Hepatocyte (in vitro differentiated cells): Measurements from ENCODE around the gene SH2B2. TPM values are rescaled to one million over a fixed set of nuclear protein-coding genes. Genes with fewer than 3 reads are reported as not detected.

Experiments used
- DNase-seq: peaks from one replicate; pipeline ENCODE4 v3.0.0-alpha.2; 2016; ENCODE audit warnings: low spot score
- H2AFZ ChIP-seq: fragments of 200-600 bp; sonication (generic); 2 replicates; pipeline ENCODE4 v1.6.0; 2016; ENCODE audit warnings: antibody characterized with exemption, mild to moderate bottlenecking
- H3K27ac ChIP-seq: fragments of 200-600 bp; sonication (generic); 2 replicates; pipeline ENCODE4 v1.5.1; 2016; ENCODE audit warnings: mild to moderate bottlenecking
- H3K27me3 ChIP-seq: fragments of 200-600 bp; sonication (generic); 2 replicates; pipeline ENCODE4 v1.6.1; 2016
- H3K36me3 ChIP-seq: fragments of 200-600 bp; sonication (generic); replicated peaks from 2 replicates; pipeline ENCODE4 v1.5.1; 2016; ENCODE audit warnings: low read depth; ENCODE audit not compliant: insufficient read depth
- H3K4me1 ChIP-seq: fragments of 200-600 bp; sonication (generic); 2 replicates; pipeline ENCODE4 v1.5.1; 2016; ENCODE audit warnings: mild to moderate bottlenecking, moderate library complexity; ENCODE audit not compliant: insufficient read depth
- H3K4me2 ChIP-seq: fragments of 200-600 bp; sonication (generic); 2 replicates; pipeline ENCODE4 v1.6.0; 2016
- H3K4me3 ChIP-seq: fragments of 200-600 bp; sonication (generic); 2 replicates; pipeline ENCODE4 v1.5.1; 2016; ENCODE audit warnings: mild to moderate bottlenecking
- H3K79me2 ChIP-seq: fragments of 200-600 bp; sonication (generic); 2 replicates; pipeline ENCODE4 v1.6.0; 2017; ENCODE audit warnings: mild to moderate bottlenecking
- H3K9me2 ChIP-seq: fragments of 200-600 bp; sonication (generic); replicated peaks from 2 replicates; pipeline ENCODE4 v1.6.0; 2017; ENCODE audit warnings: mild to moderate bottlenecking; ENCODE audit not compliant: insufficient read depth
- H3K9me3 ChIP-seq: fragments of 200-600 bp; sonication (generic); 2 replicates; pipeline ENCODE4 v1.5.1; 2016; ENCODE audit warnings: low read depth, mild to moderate bottlenecking
- H4K20me1 ChIP-seq: fragments of 200-600 bp; sonication (generic); 2 replicates; pipeline ENCODE4 v1.6.0; 2016; ENCODE audit warnings: mild to moderate bottlenecking; ENCODE audit not compliant: insufficient read depth, poor library complexity, severe bottlenecking
- EZH2 ChIP-seq: fragments of 200-600 bp; sonication (generic); IDR thresholded peaks from 2 replicates; pipeline ENCODE4 v1.6.1; 2016; ENCODE audit warnings: antibody characterized with exemption, mild to moderate bottlenecking, borderline replicate concordance
- EZH2phosphoT487 ChIP-seq: fragments of 200-600 bp; sonication (generic); IDR thresholded peaks from one replicate; pipeline ENCODE4 v1.6.1; 2018; ENCODE audit warnings: antibody characterized with exemption, mild to moderate bottlenecking, low read depth, moderate library complexity; ENCODE audit not compliant: unreplicated experiment, severe bottlenecking
- WGBS: methylation state at CpG from one replicate; pipeline ENCODE4 v1.1.6; 2016; ENCODE audit warnings: low lambda C conversion rate; ENCODE audit errors: missing lambda C conversion rate; 5-methylcytosine and 5-hydroxymethylcytosine counted together
- polyA plus RNA-seq: library from polyadenylated mRNA; unstranded; fragments of >200 nt; fragmentation: Nextera tagmentation; extraction: Ambion mirVana; gene quantifications from 2 replicates; pipeline ENCODE4 v1.2.1, GENCODE V29; 2016
- total RNA-seq: library from RNA; depleted of rRNA; stranded (reverse); fragments of >200 nt; gene quantifications from 2 replicates; pipeline ENCODE4 v1.2.3, GENCODE V29; 2014
- TF ChIP-seq, protein P1 (sequence below): fragments of 200-600 bp; sonication (generic); IDR thresholded peaks from 2 replicates; pipeline ENCODE4 v1.5.1; 2016; ENCODE audit warnings: antibody characterized with exemption, mild to moderate bottlenecking; ENCODE audit not compliant: poor library complexity

SH2B2 gene
- total and polyA plus RNA-seq, 2 experiments from 2014 or later = 3.2 to 7.1 TPM

DNA sequence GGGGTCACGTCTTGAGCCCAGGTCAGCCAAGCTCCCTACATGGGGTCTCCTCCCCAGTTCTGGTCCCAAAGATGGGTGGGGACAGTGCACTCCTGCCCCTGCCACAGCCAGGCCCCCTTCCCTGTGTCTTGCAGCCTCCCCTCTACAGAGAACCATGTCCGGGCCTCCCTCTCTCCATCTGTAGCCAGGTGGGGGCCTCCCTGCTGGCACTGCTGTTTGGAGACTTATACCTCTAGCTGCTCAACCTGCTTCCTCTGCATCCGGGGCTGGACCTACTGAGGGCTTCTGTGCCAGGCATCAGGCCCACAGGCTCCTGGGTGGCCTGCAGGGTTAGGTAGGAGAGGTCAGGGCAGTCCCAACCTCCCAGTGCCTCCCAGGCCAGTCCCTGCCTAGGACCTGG, 7.9 kb downstream of the SH2B2 start:
- Histone ChIP-seq H2AFZ (no peak overlapping the region), H3K79me2 (no peaks in the 10 kb centered on the region), H3K4me1 (no peaks in the 10 kb centered on the region), H3K27ac (no peak overlapping the region), H3K9me3 (no peaks in the 10 kb centered on the region), H4K20me1 (no peaks in the 10 kb centered on the region), H3K27me3 (no peaks in the 10 kb centered on the region), H3K36me3 (no peaks in the 10 kb centered on the region), H3K9me2 (no peaks in the 10 kb centered on the region), H3K4me3 (no peak overlapping the region), H3K4me2 (no peak overlapping the region)
- WGBS = 97% methylated on average over 3 of the region's 3 CpGs
- no peak for TF ChIP-seq EZH2phosphoT487
- TF ChIP-seq, protein P1, sequence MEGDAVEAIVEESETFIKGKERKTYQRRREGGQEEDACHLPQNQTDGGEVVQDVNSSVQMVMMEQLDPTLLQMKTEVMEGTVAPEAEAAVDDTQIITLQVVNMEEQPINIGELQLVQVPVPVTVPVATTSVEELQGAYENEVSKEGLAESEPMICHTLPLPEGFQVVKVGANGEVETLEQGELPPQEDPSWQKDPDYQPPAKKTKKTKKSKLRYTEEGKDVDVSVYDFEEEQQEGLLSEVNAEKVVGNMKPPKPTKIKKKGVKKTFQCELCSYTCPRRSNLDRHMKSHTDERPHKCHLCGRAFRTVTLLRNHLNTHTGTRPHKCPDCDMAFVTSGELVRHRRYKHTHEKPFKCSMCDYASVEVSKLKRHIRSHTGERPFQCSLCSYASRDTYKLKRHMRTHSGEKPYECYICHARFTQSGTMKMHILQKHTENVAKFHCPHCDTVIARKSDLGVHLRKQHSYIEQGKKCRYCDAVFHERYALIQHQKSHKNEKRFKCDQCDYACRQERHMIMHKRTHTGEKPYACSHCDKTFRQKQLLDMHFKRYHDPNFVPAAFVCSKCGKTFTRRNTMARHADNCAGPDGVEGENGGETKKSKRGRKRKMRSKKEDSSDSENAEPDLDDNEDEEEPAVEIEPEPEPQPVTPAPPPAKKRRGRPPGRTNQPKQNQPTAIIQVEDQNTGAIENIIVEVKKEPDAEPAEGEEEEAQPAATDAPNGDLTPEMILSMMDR = no peak
- no peak for TF ChIP-seq EZH2
- no peak for DNase-seq

DNA sequence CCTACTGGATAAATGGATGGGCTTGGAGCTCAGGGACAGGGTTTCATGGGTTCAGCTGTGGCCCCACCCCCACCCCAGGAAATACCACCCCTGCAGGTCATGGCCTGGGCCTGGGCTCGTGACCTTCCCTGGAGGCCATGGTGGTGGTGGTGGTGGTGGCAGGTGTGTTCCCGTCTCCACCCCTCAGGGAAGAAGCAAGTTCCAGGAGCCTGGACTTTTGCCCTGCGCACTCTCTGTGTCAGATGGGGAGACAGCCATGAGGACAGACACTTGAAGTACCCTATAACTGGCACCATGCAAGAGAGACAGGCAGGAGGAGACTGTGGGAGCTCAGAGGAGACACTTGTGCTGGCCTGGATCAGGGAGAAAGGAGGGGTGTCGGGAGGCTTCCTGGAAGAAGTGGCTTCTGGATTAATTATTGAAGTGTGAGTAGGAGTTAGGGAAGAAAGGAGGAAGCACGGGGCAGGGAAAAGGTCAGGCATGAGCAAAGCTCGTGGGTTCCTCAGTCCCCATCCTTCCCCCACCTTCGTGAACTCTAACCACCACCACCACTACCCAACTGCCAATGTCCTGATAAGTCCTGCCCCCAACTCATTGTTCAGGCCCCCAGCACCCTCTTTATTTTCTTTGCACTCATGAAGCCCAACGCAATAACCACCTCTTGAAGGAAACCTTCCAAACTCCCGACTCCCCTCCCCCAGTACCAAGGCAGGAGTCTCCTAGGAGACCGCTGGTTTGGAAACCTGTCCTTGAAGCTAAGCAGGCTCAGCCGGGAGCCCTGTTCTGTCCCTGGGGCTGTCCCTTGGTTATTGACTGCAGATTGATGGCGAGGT, 8.9 kb downstream of the SH2B2 start:
- Histone ChIP-seq H3K27me3 (no peaks in the 10 kb centered on the region), H3K9me3 (no peaks in the 10 kb centered on the region), H3K27ac (no peak overlapping the region), H3K4me2 (no peak overlapping the region), H3K9me2 (no peaks in the 10 kb centered on the region), H4K20me1 (no peaks in the 10 kb centered on the region), H2AFZ (no peak overlapping the region), H3K4me1 (no peaks in the 10 kb centered on the region), H3K36me3 (no peaks in the 10 kb centered on the region), H3K4me3 (no peak overlapping the region), H3K79me2 (no peaks in the 10 kb centered on the region)
- TF ChIP-seq EZH2 (no peak), EZH2phosphoT487 (no peak)
- TF ChIP-seq, protein P1 = no peak
- DNase-seq = no peak
- WGBS = 63% methylated on average over 12 of the region's 12 CpGs

- Histone ChIP-seq H3K4me2 (no peak overlapping the region), H2AFZ (no peak overlapping the region), H3K27me3 (no peaks in the 10 kb centered on the region), H3K4me1 (no peaks in the 10 kb centered on the region), H4K20me1 (no peaks in the 10 kb centered on the region), H3K9me2 (no peaks in the 10 kb centered on the region), H3K9me3 (no peaks in the 10 kb centered on the region), H3K27ac (no peak overlapping the region), H3K79me2 (no peaks in the 10 kb centered on the region), H3K36me3 (no peaks in the 10 kb centered on the region), H3K4me3 (no peak overlapping the region)
- DNase-seq = no peak
- 78% methylated on average over 6 of the region's 6 CpGs for whole genome bisulfite sequencing
- no peak for TF ChIP-seq EZH2
- TF ChIP-seq, protein P1 = no peak
- TF ChIP-seq EZH2phosphoT487 = no peak
These were observed 9.4 kb downstream of the SH2B2 start for GRCh38 chr7:102296179-102296438.
